ENCODE measurements around the gene CDC42EP4. TPM values are rescaled to one million over a fixed set of nuclear protein-coding genes. Genes with fewer than 3 reads are reported as not detected.
"Not testable (repeated sequence)": the region's sequence is repeated elsewhere in the genome, so short reads cannot be mapped to it uniquely, and the experiment has no call there.

CDC42EP4 gene
- total RNA-seq, 2 donors from 2014 or later, result 73.8 to 134 TPM

DNA sequence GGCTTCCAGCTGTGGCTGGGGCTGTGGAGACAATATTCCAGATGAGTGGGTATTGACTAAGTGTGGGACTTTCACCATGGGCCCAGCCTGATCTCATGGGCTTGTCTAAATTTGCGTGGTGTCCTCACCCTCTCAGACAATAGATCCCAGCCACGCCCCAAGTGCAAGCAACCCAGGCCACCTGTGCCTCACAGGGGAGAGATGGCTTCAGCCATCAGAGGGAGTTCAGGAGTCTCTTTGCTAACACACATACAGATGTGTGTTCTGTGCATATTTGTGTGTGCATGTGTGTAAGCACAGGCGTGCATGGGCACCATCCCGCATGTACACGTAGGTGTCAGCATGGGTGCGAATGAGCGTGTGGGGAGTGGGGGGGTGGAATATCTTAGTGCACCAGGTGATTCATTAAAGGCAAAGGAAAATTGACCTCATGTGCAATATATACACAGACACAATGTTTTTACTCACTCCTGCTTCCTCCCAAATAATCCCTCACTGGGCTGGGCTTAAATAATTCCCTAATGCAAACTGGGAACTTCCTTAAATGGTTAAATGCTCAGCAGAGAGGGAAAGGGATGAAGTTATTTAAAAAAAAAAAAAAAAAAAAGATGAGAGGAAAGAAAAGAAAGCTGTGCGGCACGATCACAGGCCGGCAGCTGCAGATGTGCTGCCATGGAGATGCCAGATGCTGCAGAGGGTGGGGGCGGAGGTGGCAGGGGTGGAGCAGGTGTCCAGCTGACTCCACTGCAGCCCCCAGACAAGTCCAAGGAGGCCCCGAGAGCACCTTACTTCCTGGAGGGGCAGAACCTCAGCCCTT, 24.0 kb upstream of the CDC42EP4 start:
- no peaks in the 10 kb centered on the region for H3K9me3 ChIP-seq
- DNase-seq (ENCODE audit: low spot score), result no peak
- no peak overlapping the region for H3K27ac ChIP-seq
- no peak overlapping the region for H3K4me3 ChIP-seq
- H3K4me1 ChIP-seq (ENCODE audit: control insufficient read depth in 1 of 2, low read depth in 2 of 2), result peaks cover 8 to 35% of the 10 kb centered on the region in 2 donors
- no peak for TF ChIP-seq CTCF (IDR thresholded peaks at IDR 0.05)
- no peak for ATAC-seq (ENCODE audit: insufficient number of reproducible peaks, low FRiP score, low read depth)
- H3K36me3 ChIP-seq, result no peaks in the 10 kb centered on the region
- no peaks in the 10 kb centered on the region for H3K27me3 ChIP-seq (replicated peaks; ENCODE audit: insufficient read depth)

DNA sequence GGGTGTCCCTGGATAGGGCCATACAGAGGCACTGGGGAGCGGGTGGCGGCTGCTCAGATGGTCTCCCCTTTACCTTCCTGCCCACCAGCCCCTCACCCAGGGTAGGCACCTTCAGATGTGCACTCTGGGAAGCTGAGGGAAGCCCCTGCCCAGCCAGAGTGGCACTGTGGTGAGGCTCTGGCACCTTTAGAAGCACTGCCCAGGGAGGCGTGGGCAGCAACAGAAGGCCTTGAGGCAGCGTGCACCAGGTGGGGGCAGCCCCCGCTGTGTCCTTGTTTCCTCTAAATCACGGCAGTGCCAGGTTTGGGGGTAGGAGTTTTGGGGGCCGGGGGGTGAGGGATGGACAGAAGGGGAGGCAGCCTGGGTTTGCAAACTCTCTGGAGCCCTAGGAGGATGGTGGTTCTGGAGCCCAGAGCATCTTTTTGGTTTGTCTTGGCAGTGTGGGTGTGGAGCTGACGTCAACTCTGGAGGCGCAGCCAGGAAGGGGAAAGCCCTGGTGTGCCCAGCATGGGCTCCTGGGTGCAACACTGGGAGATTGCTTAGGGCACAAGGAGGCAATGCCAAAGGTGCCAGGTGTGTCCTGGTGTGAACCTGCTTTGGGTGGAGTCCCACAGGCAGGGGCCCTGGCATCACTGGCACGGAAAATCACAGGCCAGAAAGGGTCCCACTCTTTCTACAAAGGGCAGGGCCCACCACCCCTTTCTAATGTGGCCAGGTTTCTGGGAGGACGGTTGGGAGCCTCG, 23.1 kb upstream of the CDC42EP4 start:
- Histone ChIP-seq H3K27ac (no peak overlapping the region), H3K4me1 (ENCODE audit: control insufficient read depth in 1 of 2, low read depth in 2 of 2) (peaks cover 7 to 31% of the 10 kb centered on the region in 2 donors), H3K9me3 (no peaks in the 10 kb centered on the region), H3K27me3 (replicated peaks; ENCODE audit: insufficient read depth) (no peaks in the 10 kb centered on the region), H3K36me3 (no peaks in the 10 kb centered on the region), H3K4me3 (no peak overlapping the region)
- TF ChIP-seq CTCF (IDR thresholded peaks at IDR 0.05), result no peak
- no peak for ATAC-seq (ENCODE audit: insufficient number of reproducible peaks, low FRiP score, low read depth)
- DNase-seq (ENCODE audit: low spot score), result no peak

- H3K27ac ChIP-seq; H3K9me3 ChIP-seq; DNase-seq (ENCODE audit: low spot score); H3K27me3 ChIP-seq (replicated peaks; ENCODE audit: insufficient read depth); H3K36me3 ChIP-seq; H3K4me3 ChIP-seq; ATAC-seq (ENCODE audit: insufficient number of reproducible peaks, low FRiP score, low read depth): not testable (repeated sequence)
- H3K4me1 ChIP-seq (ENCODE audit: control insufficient read depth in 1 of 2, low read depth in 2 of 2), result peaks cover 5 to 19% of the 10 kb centered on the region in 2 donors
Measured at GRCh38 chr17:73333445-73333844, 21.6 kb upstream of the CDC42EP4 start.

- Histone ChIP-seq H3K9me3 (no peaks in the 10 kb centered on the region), H3K4me1 (ENCODE audit: control insufficient read depth in 1 of 2, low read depth in 2 of 2) (peaks cover 0 to 8% of the 10 kb centered on the region in 2 donors), H3K27me3 (replicated peaks; ENCODE audit: insufficient read depth) (no peaks in the 10 kb centered on the region), H3K27ac (no peak overlapping the region), H3K36me3 (no peaks in the 10 kb centered on the region), H3K4me3 (no peak overlapping the region)
- DNase-seq (ENCODE audit: low spot score) (no peak), ATAC-seq (ENCODE audit: insufficient number of reproducible peaks, low FRiP score, low read depth) (no peak)
- TF ChIP-seq CTCF (IDR thresholded peaks at IDR 0.05), result no peak
Measured at GRCh38 chr17:73331060-73331459, 19.3 kb upstream of the CDC42EP4 start.

- Histone ChIP-seq H3K4me1 (ENCODE audit: control insufficient read depth in 1 of 2, low read depth in 2 of 2) (peaks cover 0 to 10% of the 10 kb centered on the region in 2 donors), H3K27me3 (replicated peaks; ENCODE audit: insufficient read depth) (no peaks in the 10 kb centered on the region), H3K4me3 (no peak overlapping the region), H3K27ac (no peak overlapping the region), H3K36me3 (no peaks in the 10 kb centered on the region), H3K9me3 (no peaks in the 10 kb centered on the region)
- no peak for DNase-seq (ENCODE audit: low spot score)
- no peak for ATAC-seq (ENCODE audit: insufficient number of reproducible peaks, low FRiP score, low read depth)
- TF ChIP-seq CTCF (IDR thresholded peaks at IDR 0.05), result no peak
Measured at GRCh38 chr17:73327676-73328075, 15.9 kb upstream of the CDC42EP4 start.
